IPS-15b (cell line): ENCODE measurements around the gene GRIK4.

ENCODE experiments used
- H3K27me3 ChIP-seq: one replicate; pipeline ENCODE4 v1.6.1; 2013; ENCODE audit warnings: low read length; ENCODE audit not compliant: control insufficient read depth, insufficient read depth
- H3K36me3 ChIP-seq: one replicate; pipeline ENCODE4 v1.6.1; 2013; ENCODE audit warnings: low read length; ENCODE audit not compliant: control insufficient read depth, insufficient read depth
- H3K4me1 ChIP-seq: one replicate; pipeline ENCODE4 v1.6.1; 2013; ENCODE audit warnings: mild to moderate bottlenecking, low read length; ENCODE audit not compliant: control insufficient read depth, insufficient read depth
- H3K4me3 ChIP-seq: one replicate; pipeline ENCODE4 v1.5.1; 2013; ENCODE audit warnings: low read depth, low read length
- H3K9ac ChIP-seq: one replicate; pipeline ENCODE4 v1.6.1; 2013; ENCODE audit warnings: low read depth, mild to moderate bottlenecking, low read length
- H3K9me3 ChIP-seq: one replicate; pipeline ENCODE4 v1.6.1; 2013; ENCODE audit warnings: mild to moderate bottlenecking, low read length; ENCODE audit not compliant: control insufficient read depth, insufficient read depth

Gene GRIK4

GRCh38 chr11:120811731-120812130 lies 300.2 kb downstream of the GRIK4 start:
- Histone ChIP-seq H3K9me3 (no peaks in the 10 kb centered on the region), H3K4me1 (no peaks in the 10 kb centered on the region), H3K36me3 (no peaks in the 10 kb centered on the region), H3K4me3 (no peak overlapping the region), H3K27me3 (no peaks in the 10 kb centered on the region), H3K9ac (no peak overlapping the region)

GRCh38 chr11:120814531-120815318 lies 303.2 kb downstream of the GRIK4 start:
- Histone ChIP-seq H3K27me3 (no peaks in the 10 kb centered on the region), H3K4me1 (no peaks in the 10 kb centered on the region), H3K36me3 (no peaks in the 10 kb centered on the region), H3K9me3 (no peaks in the 10 kb centered on the region), H3K9ac (no peak overlapping the region), H3K4me3 (no peak overlapping the region)

GRCh38 chr11:120815319-120816100 lies 304.0 kb downstream of the GRIK4 start:
- no peaks in the 10 kb centered on the region for H3K27me3 ChIP-seq
- no peaks in the 10 kb centered on the region for H3K9me3 ChIP-seq
- no peaks in the 10 kb centered on the region for H3K4me1 ChIP-seq
- H3K9ac ChIP-seq: no peak overlapping the region
- no peak overlapping the region for H3K4me3 ChIP-seq
- H3K36me3 ChIP-seq: no peaks in the 10 kb centered on the region

DNA sequence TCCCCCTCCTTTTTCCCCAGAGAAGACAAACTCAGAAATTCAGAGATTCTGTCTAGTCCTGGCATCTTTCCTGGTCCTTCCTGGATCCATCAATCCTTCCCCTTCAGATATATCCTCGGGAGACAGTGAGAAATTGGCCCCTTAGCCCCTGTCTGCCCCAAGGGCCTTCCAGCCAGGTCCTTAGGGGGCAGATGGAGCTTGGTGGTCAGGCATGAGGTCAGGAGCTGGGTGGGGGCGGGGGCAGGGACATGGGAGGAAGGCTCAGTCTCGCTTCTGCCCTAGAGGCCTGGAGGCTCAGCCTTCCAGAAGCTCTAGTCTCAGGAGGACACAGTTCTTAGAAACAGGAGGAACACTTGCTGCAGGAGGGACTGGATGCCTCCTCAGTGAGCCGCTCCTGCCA lies 304.6 kb downstream of the GRIK4 start:
- Histone ChIP-seq H3K9me3 (no peaks in the 10 kb centered on the region), H3K36me3 (no peaks in the 10 kb centered on the region), H3K27me3 (no peaks in the 10 kb centered on the region), H3K4me3 (no peak overlapping the region), H3K9ac (no peak overlapping the region), H3K4me1 (no peaks in the 10 kb centered on the region)

DNA sequence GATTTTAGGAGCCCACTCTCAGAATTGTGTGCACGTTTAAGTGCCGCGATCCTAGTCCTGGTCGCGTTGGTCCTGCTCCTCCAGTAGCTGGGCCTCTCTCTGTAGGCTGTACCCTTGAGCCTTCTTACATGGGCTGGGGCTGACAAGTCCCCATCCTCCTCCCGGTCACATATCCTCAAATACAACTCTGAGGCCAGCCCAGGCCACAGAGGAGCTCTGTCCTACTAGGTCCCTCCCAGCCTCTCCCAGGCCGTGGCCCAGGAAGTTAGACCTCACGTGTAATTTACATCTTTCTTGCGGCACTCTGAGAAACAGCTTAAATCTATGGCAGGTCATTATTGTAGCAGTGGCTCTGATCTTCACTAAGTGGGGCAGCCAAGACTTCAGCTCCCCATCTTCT lies 305.2 kb downstream of the GRIK4 start:
- Histone ChIP-seq H3K9ac (no peak overlapping the region), H3K4me1 (no peaks in the 10 kb centered on the region), H3K27me3 (no peaks in the 10 kb centered on the region), H3K36me3 (no peaks in the 10 kb centered on the region), H3K9me3 (no peaks in the 10 kb centered on the region), H3K4me3 (no peak overlapping the region)

GRCh38 chr11:120817158-120817557 lies 305.6 kb downstream of the GRIK4 start:
- Histone ChIP-seq H3K9ac (no peak overlapping the region), H3K36me3 (no peaks in the 10 kb centered on the region), H3K27me3 (no peaks in the 10 kb centered on the region), H3K4me1 (no peaks in the 10 kb centered on the region), H3K9me3 (no peaks in the 10 kb centered on the region), H3K4me3 (no peak overlapping the region)

GRCh38 chr11:120818097-120818496 lies 306.5 kb downstream of the GRIK4 start:
- Histone ChIP-seq H3K9me3 (no peaks in the 10 kb centered on the region), H3K27me3 (no peaks in the 10 kb centered on the region), H3K9ac (no peak overlapping the region), H3K4me1 (no peaks in the 10 kb centered on the region), H3K36me3 (no peaks in the 10 kb centered on the region), H3K4me3 (no peak overlapping the region)

DNA sequence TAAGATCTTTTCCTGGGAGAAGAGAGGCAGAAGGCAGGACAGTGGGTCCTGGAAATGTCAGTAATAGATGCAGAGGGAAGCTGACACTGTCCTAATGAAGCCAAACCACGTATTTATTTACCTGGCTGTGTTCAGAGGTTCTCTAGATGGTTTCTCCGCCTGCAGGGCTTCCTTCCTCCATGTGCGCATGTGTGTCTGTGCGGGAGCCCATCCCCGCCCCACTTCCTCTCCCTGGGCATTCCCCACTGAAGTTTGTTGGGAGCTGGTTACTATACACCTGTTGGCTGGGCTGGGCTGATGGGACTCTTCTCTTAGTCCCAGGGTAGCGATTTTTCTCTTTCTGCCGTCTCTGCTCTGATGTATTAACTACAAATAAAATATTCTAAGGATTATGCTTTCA lies 307.5 kb downstream of the GRIK4 start:
- Histone ChIP-seq H3K9ac (no peak overlapping the region), H3K9me3 (no peaks in the 10 kb centered on the region), H3K36me3 (no peaks in the 10 kb centered on the region), H3K4me3 (no peak overlapping the region), H3K27me3 (no peaks in the 10 kb centered on the region), H3K4me1 (no peaks in the 10 kb centered on the region)

DNA sequence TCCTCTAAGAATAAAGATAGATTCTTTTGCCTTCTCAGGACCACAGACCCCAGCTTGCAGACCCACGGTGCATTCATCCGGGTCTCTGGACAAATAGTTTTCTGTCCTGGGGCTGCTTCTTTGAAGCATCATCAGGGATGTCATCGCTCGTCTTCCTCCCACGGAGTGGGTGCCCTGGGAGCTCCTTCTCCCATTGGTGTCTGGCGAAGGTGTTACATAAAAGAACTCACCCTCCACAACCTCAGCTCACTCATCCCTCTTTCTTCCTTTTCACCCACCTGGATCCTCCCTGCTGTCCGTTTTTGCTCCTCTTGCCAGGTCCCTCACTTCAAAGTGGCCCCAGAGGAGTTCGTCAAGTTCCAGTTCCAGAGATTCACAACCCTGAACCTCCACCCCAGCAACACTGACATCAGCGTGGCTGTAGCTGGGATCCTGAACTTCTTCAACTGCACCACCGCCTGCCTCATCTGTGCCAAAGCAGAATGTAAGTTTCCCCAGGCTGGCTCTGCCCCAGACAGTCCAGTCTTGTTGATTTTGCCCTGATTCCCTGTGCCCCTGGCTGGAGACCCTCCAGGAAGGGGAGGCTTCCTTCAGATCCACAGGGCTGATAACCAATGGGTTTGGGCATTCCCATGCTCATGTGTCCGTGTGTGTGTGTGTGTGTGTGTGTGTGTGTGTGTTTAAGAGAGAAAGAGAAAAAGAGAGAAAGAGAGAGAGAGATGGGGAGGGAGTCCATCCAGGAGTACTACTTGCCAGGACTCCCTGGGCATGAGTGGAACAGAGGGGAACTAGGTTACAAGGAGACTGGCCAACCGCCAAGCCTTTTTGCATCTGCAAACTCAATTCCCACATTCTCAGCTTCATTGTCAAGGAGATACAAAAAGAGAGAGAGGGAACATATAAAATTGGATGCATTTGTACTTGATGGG lies 308.2 kb downstream of the GRIK4 start:
- Histone ChIP-seq H3K4me1 (no peaks in the 10 kb centered on the region), H3K36me3 (no peaks in the 10 kb centered on the region), H3K4me3 (no peak overlapping the region), H3K9me3 (no peaks in the 10 kb centered on the region), H3K9ac (no peak overlapping the region), H3K27me3 (no peaks in the 10 kb centered on the region)

- Histone ChIP-seq H3K9ac (no peak overlapping the region), H3K4me3 (no peak overlapping the region), H3K9me3 (no peaks in the 10 kb centered on the region), H3K4me1 (no peaks in the 10 kb centered on the region), H3K36me3 (no peaks in the 10 kb centered on the region), H3K27me3 (no peaks in the 10 kb centered on the region)
These were observed 311.6 kb downstream of the GRIK4 start for GRCh38 chr11:120823159-120823558.

- H3K9me3 ChIP-seq: no peaks in the 10 kb centered on the region
- no peaks in the 10 kb centered on the region for H3K36me3 ChIP-seq
- no peak overlapping the region for H3K4me3 ChIP-seq
- H3K4me1 ChIP-seq: no peaks in the 10 kb centered on the region
- no peak overlapping the region for H3K9ac ChIP-seq
- no peaks in the 10 kb centered on the region for H3K27me3 ChIP-seq
These were observed 312.7 kb downstream of the GRIK4 start for GRCh38 chr11:120824242-120824641.
